Measurements from ENCODE around the gene CDCA5.
A peak's percentile ranks its signal among the peaks of the same experiment; 100 is the strongest.

CDCA5 gene

GRCh38 chr11:65045061-65045460, 38.8 kb downstream of the CDCA5 start:
- H3K4me3 ChIP-seq (replicated peaks; ENCODE audit: low read depth, low read length) = no peak overlapping the region
- TF ChIP-seq CTCF (IDR thresholded peaks at IDR 0.05; ENCODE audit: low read length, missing control alignments) = no peak
- DNase-seq (ENCODE audit: low read depth) = no peak

DNA sequence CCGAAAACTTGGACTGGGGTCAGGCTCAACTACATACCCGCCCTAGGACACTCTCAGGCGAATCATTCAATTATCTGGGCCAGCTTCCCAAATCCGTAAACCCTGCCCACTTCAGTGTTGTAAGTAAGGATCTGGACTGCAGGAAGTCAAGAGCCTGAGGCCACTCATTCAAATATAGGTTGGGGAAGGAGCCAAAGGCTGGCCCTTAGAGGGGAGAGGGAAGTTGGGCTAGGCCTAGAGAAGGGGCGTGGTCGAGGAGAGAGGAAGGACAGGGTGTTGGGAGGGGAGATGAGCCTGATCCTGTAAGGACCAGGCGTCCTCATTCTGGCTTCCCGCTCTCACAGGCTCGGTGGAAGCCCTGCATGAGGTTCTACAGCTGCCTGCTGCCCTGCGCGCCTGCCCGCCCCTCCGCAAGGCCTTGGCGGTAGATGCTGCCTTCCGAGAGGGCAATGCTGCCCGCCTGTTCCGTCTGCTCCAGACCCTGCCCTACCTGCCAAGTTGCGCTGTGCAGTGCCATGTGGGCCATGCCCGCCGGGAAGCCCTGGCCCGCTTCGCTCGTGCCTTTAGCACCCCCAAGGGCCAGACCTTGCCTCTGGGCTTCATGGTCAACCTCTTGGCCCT, 39.8 kb downstream of the CDCA5 start:
- no peak overlapping the region for H3K4me3 ChIP-seq (replicated peaks; ENCODE audit: low read depth, low read length)
- no peak for TF ChIP-seq CTCF (IDR thresholded peaks at IDR 0.05; ENCODE audit: low read length, missing control alignments)
- peak; percentile 31 for DNase-seq (ENCODE audit: low read depth)

DNA sequence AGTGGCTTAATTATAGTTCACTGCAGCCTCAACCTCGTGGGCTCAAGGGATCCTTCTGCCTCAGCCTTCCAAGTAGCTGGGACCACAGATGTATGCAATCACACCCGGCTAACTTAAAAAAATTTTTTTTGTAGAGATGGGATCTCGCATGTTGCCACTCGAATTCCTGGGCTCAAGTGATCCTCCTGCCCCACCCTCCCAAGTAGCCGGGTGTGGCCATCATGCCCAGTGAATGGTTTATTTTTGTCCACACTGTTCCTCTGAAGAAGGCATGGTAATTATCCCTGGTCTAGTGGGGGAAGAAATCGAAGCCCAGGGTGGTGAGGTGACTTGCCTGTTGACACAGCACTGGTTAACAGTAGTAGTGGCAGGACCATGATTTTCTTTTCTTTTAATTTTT, 40.9 kb downstream of the CDCA5 start:
- no peak for TF ChIP-seq CTCF (IDR thresholded peaks at IDR 0.05; ENCODE audit: low read length, missing control alignments)
- no peak for DNase-seq (ENCODE audit: low read depth)
- H3K4me3 ChIP-seq (replicated peaks; ENCODE audit: low read depth, low read length) = no peak overlapping the region

DNA sequence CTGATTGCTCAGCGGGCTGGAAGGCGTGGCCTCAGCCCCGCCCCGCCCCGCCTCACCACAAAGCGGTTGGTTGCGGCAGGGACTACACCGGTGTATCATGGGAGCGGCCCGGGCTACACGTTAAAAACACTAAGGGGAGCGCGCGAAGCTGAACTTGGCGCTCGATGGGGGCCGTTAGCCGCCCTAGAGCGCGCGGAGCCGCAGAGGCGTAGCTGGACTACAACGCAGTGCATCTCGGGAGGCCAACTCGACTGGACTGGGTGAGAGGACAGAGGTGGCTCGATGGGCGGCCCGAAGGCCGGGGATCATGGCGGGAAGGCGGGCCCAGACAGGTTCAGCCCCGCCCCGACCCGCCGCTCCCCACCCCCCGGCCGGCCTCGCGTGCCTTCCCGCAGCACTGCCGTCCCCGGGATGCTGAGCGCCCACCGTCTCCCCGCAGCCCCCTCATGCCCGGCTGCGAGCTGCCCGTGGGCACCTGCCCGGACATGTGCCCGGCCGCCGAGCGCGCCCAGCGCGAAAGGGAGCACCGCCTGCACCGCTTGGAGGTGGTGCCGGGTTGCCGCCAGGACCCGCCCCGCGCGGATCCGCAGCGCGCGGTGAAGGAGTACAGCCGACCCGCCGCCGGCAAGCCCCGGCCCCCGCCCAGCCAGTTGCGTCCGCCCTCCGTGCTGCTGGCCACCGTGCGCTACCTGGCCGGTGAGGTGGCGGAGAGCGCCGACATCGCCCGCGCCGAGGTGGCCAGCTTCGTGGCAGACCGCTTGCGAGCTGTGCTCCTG, 42.8 kb downstream of the CDCA5 start, which contains the start of gene SAC3D1:
Gene SAC3D1 (plus strand): TSS at position 364 of the 776 bp plus-strand sequence. CDS start 83 bp downstream, at position 447.
- DNase-seq (ENCODE audit: low read depth) = peak; percentile 92
- peak within 1 kb of the TSS; percentile 66 for H3K4me3 ChIP-seq (replicated peaks; ENCODE audit: low read depth, low read length)
- TF ChIP-seq CTCF (IDR thresholded peaks at IDR 0.05; ENCODE audit: low read length, missing control alignments) = no peak

- DNase-seq (ENCODE audit: low read depth) = no peak
- H3K4me3 ChIP-seq (replicated peaks; ENCODE audit: low read depth, low read length) = peak overlapping the region; percentile 66
- TF ChIP-seq CTCF (IDR thresholded peaks at IDR 0.05; ENCODE audit: low read length, missing control alignments) = no peak
Measured at GRCh38 chr11:65040520-65040846, 43.4 kb downstream of the CDCA5 start.

GRCh38 chr11:65036931-65037330, 46.9 kb downstream of the CDCA5 start:
- no peak for DNase-seq (ENCODE audit: low read depth)
- H3K4me3 ChIP-seq (replicated peaks; ENCODE audit: low read depth, low read length) = no peak overlapping the region
- TF ChIP-seq CTCF (IDR thresholded peaks at IDR 0.05; ENCODE audit: low read length, missing control alignments) = no peak

All from fibroblast of pulmonary artery (primary cell).